ENCODE data around the gene CHST10. TPM values are rescaled to one million over a fixed set of nuclear protein-coding genes. Genes with fewer than 3 reads are reported as not detected.

The CHST10 gene
- total RNA-seq, 1 experiment from 2014 or later, result 13.4 TPM

- H3K9ac ChIP-seq (ENCODE audit: low read length), result no peak overlapping the region
- H4K20me1 ChIP-seq (ENCODE audit: low read length), result no peaks in the 10 kb centered on the region
- H3K27ac ChIP-seq (ENCODE audit: low read length), result no peak overlapping the region
- peak; percentile 83 for ATAC-seq
- no peak overlapping the region for H3K4me3 ChIP-seq (ENCODE audit: low read length)
- intact Hi-C loops (cut with micrococcal nuclease), result loop anchor here (1.0 kb wide), 1 partner anchor 118 kb away; no protein-coding TSS in a partner anchor
- no peaks in the 10 kb centered on the region for H3K9me2 ChIP-seq (replicated peaks; ENCODE audit: low read length)
- no peaks in the 10 kb centered on the region for H3K4me1 ChIP-seq (ENCODE audit: insufficient read depth, low read length)
- H3K4me2 ChIP-seq (ENCODE audit: low read length), result no peak overlapping the region
- H3F3A ChIP-seq (ENCODE audit: low read length, unreplicated experiment), result no peaks in the 10 kb centered on the region
- CTCF ChIA-PET, result interaction anchor here (0.6 to 2.3 kb wide), 9 partner anchors 9 to 121 kb away, joined by 4 to 51 read pairs (median 4); no protein-coding TSS in a partner anchor
- H3K9me3 ChIP-seq (ENCODE audit: low read length), result no peaks in the 10 kb centered on the region
- DNase-seq, result peak; percentile 88
- POLR2A ChIA-PET (ENCODE audit: unreplicated experiment), result interaction anchor here (0.6 to 0.7 kb wide), 2 partner anchors 118 to 351 kb away, joined by 3 to 4 read pairs; no protein-coding TSS in a partner anchor
- no peak overlapping the region for H2AFZ ChIP-seq (ENCODE audit: low read length)
- no peaks in the 10 kb centered on the region for H3K36me3 ChIP-seq (ENCODE audit: low read depth, low read length)
- no peaks in the 10 kb centered on the region for H3K27me3 ChIP-seq (ENCODE audit: low read length)
- no TSS peak for BruUV-seq (replicated peaks)
- TF ChIP-seq EZH2 (IDR thresholded peaks at IDR 0.05; ENCODE audit: low read length, unreplicated experiment) (no peak), CTCF (conservative IDR thresholded peaks at IDR 0.05; ENCODE audit: low read depth, low read length) (peak; percentile 92), EZH2phosphoT487 (IDR thresholded peaks at IDR 0.05; ENCODE audit: borderline replicate concordance, low read length) (no peak)
- no peaks in the 10 kb centered on the region for H3K79me2 ChIP-seq (ENCODE audit: low read length)
These were observed 36.2 kb downstream of the CHST10 start for GRCh38 chr2:100381240-100381639.

- Histone ChIP-seq H3K79me2 (ENCODE audit: low read length) (no peaks in the 10 kb centered on the region), H3F3A (ENCODE audit: low read length, unreplicated experiment) (no peaks in the 10 kb centered on the region), H3K27ac (ENCODE audit: low read length) (no peak overlapping the region), H4K20me1 (ENCODE audit: low read length) (no peaks in the 10 kb centered on the region), H3K36me3 (ENCODE audit: low read depth, low read length) (no peaks in the 10 kb centered on the region), H3K27me3 (ENCODE audit: low read length) (no peaks in the 10 kb centered on the region), H3K9ac (ENCODE audit: low read length) (no peak overlapping the region), H3K9me2 (replicated peaks; ENCODE audit: low read length) (no peaks in the 10 kb centered on the region), H3K4me2 (ENCODE audit: low read length) (no peak overlapping the region), H3K9me3 (ENCODE audit: low read length) (no peaks in the 10 kb centered on the region), H2AFZ (ENCODE audit: low read length) (no peak overlapping the region), H3K4me1 (ENCODE audit: insufficient read depth, low read length) (no peaks in the 10 kb centered on the region), H3K4me3 (ENCODE audit: low read length) (no peak overlapping the region)
- ATAC-seq, result no peak
- ChIA-PET POLR2A (ENCODE audit: unreplicated experiment) (interaction anchor here (0.7 kb wide), 1 partner anchor 118 kb away, joined by 4 read pairs; no protein-coding TSS in a partner anchor), CTCF (interaction anchor here (0.8 to 2.3 kb wide), 6 partner anchors 9 to 120 kb away, joined by 4 to 51 read pairs (median 5); no protein-coding TSS in a partner anchor)
- DNase-seq, result no peak
- TF ChIP-seq EZH2 (IDR thresholded peaks at IDR 0.05; ENCODE audit: low read length, unreplicated experiment) (no peak), CTCF (conservative IDR thresholded peaks at IDR 0.05; ENCODE audit: low read depth, low read length) (no peak), EZH2phosphoT487 (IDR thresholded peaks at IDR 0.05; ENCODE audit: borderline replicate concordance, low read length) (no peak)
- BruUV-seq (replicated peaks), result no TSS peak
- intact Hi-C loops (cut with micrococcal nuclease), result loop anchor here (1.0 kb wide), 1 partner anchor 117 kb away; no protein-coding TSS in a partner anchor
These were observed 36.8 kb downstream of the CHST10 start for GRCh38 chr2:100380681-100381080.

DNA sequence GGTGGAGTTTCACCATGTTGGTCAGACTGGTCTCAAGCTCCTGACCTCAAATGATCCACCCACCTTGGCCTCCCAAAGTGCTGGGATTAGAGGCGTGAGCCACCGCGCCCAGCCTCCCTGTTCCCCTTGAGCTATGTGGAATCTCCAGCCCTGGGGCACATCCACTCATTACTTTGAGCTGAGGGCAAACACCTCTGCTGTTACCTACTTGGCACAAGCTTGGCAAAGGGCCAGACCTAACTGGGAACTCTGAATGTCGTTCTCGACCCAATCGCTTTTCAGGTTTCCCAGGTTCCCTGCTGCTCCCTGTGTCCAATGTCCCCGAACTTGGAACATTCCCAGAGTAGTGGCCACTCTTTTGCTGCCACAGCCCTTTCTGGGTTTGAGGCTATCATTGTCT is 40.6 kb downstream of the CHST10 start:
- TF ChIP-seq EZH2 (IDR thresholded peaks at IDR 0.05; ENCODE audit: low read length, unreplicated experiment) (no peak), CTCF (conservative IDR thresholded peaks at IDR 0.05; ENCODE audit: low read depth, low read length) (no peak), EZH2phosphoT487 (IDR thresholded peaks at IDR 0.05; ENCODE audit: borderline replicate concordance, low read length) (no peak)
- ATAC-seq, result no peak
- Histone ChIP-seq H3F3A (ENCODE audit: low read length, unreplicated experiment) (no peaks in the 10 kb centered on the region), H3K4me1 (ENCODE audit: insufficient read depth, low read length) (no peaks in the 10 kb centered on the region), H3K9me2 (replicated peaks; ENCODE audit: low read length) (no peaks in the 10 kb centered on the region), H3K9ac (ENCODE audit: low read length) (no peak overlapping the region), H3K4me2 (ENCODE audit: low read length) (no peak overlapping the region), H3K27ac (ENCODE audit: low read length) (no peak overlapping the region), H3K79me2 (ENCODE audit: low read length) (no peaks in the 10 kb centered on the region), H3K4me3 (ENCODE audit: low read length) (no peak overlapping the region), H3K36me3 (ENCODE audit: low read depth, low read length) (no peaks in the 10 kb centered on the region), H3K27me3 (ENCODE audit: low read length) (no peaks in the 10 kb centered on the region), H2AFZ (ENCODE audit: low read length) (no peak overlapping the region), H3K9me3 (ENCODE audit: low read length) (no peaks in the 10 kb centered on the region), H4K20me1 (ENCODE audit: low read length) (no peaks in the 10 kb centered on the region)
- CTCF ChIA-PET, result no interaction called here
- no peak for DNase-seq
- no TSS peak for BruUV-seq (replicated peaks)
- intact Hi-C loops (cut with micrococcal nuclease), result no loop called here
- POLR2A ChIA-PET (ENCODE audit: unreplicated experiment), result no interaction called here
